HG02973 (cell line): Measurements from ENCODE around the gene ISG20L2.

Experiments
- ATAC-seq: cut with Tn5 transposase; IDR thresholded peaks from one replicate; pipeline ENCODE4 v1.9.1; 2021; ENCODE audit warnings: moderate library complexity; ENCODE audit not compliant: unreplicated experiment

The ISG20L2 gene

DNA sequence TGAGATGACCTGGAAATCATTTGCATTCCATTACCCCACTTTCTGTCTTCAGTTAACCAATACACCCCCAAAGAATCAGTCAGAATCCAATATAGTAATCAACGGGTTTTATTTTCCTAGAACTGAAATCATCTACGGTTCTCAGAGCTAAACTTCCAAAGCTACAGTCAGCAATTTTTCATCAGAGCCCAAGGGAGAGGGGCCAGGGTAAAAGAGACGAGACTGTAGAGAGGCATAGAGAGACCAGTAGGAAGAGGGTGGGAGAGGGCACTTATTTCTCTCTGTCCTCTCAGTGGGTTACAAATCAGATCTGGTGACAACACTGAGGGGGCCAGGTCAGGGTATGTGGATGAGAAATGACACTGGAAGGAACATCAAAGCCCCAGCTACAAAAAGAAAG lies 13.5 kb upstream of the ISG20L2 start:
- ATAC-seq, result no peak

DNA sequence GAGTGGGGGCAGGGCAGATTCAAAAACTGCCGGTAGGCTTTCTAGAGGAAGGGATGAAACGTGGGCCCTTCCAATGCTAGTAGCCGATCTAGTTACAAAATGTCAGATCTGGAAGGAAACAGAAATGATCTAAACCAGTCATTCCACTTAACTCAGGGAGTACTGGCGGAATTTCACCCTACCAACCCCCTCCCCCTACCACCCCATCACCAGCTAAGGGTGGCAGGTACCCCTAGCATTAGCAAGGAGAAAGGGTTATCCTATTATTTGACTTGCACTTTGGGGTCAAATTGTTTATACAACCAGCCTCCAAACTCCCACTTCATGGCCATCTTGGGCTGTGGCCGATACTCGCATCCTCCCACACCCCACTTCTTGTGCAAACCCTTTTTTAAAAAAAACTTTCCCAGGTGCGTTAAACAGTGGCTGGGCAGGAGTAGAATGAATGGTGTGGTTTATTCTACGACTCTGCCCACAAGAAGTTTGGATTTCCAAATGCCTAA lies 13.0 kb upstream of the ISG20L2 start:
- ATAC-seq, result no peak

DNA sequence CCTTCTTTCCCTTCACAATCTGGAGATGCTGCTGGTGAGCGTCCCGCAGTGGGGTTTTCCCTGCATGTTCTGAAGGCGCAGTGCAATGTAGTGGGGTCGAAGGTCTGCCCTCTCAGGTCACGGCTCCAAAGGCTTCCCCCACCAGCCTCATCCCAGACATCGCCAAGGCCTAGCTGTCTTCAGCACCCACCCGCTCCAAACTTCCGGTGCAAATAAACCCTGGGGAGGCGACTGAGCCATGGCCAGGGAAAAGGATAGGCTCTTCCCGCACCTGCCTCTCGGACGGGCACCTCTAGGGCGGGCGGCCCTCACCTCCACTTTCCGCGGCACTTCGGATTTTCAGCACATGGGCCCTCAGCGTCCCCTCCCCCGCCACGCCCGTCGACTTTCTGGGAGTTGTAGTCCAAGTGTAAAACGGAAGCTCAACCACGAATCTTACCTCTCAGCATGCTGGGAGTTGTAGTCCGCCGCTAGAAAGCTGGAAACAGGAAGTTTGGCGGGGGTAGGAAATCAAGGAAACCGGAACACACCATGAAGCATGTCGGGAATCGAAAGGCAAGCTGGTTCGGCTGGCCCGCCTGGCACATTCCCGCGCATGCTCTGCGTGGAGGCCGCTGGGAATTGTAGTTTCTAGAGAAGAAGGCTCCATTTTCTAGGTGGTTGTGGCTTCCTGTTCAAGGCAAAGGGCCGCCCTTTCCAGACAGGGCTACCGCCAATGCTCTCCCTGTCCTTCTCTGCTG lies 12.3 kb upstream of the ISG20L2 start, which contains the start of gene MRPL24:
Gene MRPL24, minus strand, starts transcription at position 348 of the 740 bp plus-strand sequence. CDS start 2,384 bp downstream, outside the sequence.
- ATAC-seq, result peak; percentile 65

DNA sequence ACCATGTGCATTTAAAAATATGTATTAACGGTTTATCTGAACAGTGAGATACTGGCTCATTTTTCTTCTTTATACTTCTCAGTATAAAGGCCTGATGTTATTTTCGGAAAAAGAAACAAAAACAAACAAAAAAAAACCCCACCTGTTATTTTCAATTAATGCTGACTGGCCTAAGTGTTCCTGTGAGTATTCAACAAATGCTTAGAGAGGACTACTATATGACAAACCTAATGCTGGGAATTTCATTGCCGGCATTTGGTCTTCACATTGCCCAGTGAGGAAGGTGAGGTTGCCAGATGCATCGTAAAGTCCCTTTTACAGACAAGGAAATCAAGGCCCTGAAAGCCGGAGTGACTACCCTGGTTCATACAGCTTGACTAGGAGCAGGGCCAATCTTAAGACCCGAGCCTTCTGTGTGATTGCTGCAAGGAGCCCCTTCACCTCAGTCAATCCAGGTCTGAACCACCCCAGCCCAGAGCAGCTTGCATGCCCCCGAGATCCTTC lies 11.7 kb upstream of the ISG20L2 start:
- ATAC-seq, result peak; percentile 1

DNA sequence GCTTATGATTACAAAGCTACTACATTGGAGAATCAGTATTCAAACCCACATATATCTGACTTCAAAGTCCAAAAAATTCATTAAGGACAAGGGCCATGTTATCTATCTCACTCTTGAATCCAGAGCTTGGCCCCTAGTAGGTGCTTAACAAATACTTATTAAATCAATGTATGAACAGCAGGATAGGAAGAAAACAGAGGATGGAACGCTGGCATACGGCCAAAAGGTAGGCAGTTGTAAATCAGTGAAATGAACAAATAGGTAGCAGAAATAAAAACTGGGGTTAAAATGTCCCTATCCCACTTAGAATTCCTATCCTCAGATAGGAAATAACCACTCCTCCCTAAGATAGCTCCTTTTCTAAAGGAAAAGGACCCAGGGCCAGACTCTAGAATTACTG lies 10.3 kb upstream of the ISG20L2 start:
- no peak for ATAC-seq

DNA sequence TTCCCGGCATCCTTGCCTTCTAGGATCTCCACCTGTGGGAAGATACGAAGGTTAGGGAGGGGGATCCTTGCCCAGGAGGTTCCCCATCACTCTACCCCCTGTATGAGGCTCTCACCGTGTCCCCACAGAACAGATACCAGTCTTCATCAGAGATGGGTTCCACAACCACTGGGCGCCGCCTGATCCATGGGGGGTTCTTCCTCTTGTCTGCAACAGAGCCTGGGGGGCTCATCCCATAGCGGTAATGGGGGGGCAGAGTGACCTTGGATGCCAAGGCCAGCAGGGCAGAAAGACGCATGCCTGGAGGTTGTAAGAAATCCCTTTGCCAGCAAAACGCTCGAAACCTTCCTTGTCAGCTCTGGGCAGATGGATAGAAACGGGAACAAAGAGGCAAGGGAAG lies 9.8 kb upstream of the ISG20L2 start:
- ATAC-seq, result no peak

DNA sequence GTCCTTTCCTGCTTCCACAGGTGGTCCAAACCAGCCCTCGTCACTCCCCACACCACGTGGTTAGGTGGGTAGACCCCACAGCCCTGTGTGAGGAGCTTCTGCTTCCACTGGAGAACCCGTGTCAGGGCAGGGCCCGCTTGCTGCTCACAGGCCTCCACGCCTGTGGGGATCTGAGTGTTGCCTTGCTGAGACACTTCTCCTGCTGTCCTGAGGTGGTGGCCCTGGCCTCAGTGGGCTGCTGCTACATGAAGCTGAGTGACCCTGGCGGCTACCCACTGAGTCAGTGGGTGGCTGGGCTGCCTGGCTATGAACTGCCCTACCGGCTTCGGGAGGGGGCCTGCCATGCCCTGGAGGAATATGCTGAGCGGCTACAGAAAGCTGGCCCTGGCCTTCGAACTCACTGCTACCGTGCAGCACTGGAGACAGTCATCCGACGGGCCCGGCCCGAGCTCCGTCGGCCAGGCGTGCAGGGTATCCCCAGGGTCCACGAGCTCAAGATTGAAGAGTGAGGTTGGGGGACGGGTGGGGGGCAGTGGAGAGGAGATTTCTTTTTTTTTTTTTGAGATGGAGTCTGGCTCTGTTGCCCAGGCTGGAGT lies 5.5 kb upstream of the ISG20L2 start:
- ATAC-seq, result no peak

DNA sequence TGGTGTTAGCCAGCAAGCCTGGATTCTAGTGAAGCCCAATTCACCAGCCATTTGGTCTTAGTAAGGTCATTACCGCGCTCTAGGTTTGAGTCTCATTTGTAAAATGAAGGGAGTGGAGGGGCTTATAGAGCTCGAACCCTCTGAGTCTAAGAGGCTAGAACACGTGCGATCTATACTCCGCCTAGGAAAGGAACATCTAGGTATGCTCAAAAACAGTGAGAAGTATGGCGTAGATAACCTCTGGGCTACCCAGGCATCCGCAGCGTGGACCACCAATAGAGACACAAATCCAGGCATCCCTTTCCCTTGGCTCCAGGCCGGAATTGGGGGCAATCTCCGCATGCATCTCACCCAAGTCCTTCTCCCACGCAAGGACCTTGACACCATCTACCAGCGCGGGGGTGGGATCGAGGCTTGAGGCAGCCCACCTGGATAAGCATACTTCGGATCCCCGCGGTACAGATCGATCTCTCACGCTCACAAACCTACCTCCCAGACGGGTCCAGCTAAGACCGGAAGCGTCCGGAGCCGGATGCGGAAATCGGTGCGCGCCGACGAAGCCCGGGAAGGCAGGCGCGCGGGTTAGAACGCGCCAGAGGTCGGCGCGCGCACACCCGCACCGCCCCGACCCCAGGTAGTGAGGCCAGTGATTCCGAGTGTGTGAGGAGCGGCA lies 504 bp downstream of the ISG20L2 start, which contains the start of gene METTL25B:
Gene METTL25B, plus strand, starts transcription at position 544 of the 673 bp plus-strand sequence. CDS start 636 bp downstream, outside the sequence.
- ATAC-seq, result peak; percentile 44

DNA sequence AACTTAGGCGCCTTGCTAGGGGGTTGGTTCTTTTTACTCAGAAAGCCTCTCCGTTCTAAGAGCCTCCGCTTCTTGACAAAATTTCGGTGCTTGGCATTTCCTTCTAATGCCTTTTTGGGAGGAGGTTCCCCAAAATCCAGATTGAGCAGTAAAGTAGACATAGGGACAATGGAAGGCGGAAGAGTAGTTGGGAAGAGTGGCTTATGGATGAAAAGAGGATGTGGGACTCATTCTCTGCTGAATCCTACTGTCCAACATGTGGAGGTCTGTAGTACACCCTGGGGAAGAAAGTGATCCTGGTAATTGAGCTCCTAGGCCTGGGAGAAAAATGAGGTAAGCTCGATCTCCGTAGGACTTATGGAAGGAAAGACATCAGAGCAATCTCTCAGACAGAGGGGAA lies 1.1 kb downstream of the ISG20L2 start:
- ATAC-seq, result no peak

DNA sequence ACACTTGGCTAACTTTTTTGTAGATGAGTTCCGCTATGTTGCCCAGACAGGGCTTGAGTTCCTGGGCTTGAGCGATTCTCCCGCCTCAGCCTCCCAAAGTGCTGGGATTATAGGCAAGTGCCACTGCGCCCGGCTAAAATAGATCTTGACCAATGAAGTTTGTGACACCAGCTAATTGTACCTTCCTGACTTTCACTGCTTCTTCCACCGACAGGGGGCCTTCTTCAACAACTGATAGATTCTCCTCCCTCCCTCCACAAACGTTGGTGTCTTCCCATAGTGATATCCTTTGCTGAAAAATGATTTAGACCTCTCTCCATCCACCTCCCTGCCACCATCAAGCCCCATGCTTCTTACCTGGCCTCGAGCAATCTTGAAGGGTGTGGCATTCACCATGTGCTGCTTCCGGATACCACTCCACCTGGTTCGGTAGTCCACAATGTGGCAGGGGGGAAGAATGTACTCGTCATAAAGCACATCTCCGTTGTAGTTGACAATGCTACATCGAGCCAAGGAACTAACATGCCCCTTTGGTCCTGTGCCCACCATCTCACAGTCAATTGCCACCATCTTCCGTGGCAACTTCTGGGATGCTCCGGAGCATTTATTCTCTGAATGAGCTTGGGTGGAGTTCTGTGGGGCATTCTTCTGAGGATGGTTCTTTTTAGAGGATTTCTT lies 1.9 kb downstream of the ISG20L2 start:
- no peak for ATAC-seq

DNA sequence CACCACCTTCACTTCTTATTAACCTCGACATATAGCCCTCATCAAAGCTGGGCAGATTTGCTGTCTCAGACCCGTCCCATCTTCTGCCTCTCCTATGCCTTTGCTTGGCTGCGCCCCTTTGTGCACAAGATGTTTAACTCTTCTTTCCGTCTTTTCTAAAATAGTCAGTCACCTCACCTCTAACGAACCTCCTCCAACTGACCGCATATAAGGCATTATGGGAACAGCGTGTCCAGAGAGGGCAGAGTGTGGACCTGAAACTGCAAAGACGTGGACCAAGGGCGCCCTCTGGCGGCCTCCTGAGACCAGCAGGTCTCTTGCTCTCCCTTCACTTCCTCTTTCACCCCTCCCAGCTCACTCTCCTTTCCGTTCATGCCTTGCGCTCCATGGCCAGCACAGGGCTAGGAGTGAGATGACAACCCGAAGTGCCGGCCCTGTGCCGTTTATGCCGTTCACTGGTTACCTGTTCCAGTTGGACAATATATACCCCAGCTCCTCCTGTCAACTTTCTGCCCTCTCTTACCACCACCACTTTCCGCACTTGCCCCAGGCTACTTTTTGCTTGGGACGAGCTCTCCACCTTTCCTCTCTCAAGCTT lies 2.8 kb downstream of the ISG20L2 start:
- no peak for ATAC-seq

DNA sequence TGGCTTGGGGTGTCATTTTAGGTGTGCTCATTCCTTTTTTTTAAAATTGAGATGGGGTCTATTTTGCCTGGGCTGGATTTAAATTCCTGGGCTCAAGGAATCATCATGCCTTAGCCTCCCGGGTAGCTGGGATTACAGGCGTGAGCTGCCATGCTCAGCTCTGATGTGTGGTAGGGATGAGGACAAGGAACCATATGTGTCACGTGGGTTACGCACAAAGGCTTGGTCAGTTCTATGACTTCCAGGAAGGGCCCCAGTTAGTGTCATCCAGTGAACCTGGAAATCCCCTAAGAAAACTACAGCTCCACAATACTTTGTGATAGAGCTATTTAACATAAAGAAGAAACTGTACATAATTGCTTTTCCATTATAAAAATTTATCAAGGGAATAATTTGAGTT lies 7.0 kb downstream of the ISG20L2 start:
- ATAC-seq, result no peak

DNA sequence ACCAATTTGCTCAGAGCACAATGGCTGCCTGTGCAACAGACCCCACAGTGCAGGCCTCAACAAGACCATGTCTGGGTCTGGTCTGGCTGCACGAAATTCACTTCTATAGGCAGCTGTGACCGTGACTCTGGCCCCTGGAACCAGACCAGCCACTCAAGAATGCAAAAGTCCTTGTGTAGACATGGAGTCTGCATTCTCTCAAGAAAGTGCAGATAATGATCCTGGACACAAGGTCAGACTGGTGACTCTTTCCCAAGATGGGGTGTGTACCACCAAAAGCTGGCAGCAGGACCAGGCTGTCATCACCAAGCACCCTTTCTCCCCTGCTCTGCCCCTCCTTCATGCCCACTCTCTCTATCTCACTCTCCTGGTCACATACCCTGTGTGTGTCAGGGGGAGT lies 7.4 kb downstream of the ISG20L2 start:
- no peak for ATAC-seq

DNA sequence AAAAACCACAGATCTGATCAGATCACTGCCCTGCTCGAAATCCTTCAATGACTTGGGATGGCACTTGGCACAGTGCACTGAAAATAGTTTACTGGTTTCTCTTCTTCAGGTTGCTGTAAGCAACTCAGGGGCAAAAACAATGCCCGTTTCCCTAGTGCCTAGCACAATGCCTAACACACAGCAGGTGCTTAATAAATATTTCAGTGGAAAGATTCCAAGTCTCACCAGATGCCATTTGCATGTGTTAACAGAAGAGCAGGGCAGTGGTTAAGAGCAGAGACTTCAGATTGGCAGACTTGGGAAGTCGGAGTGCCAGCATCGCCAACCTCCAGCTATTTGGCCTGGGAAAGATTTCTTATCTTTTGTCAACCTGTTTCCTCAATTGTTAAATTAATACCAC lies 11.2 kb downstream of the ISG20L2 start:
- ATAC-seq, result no peak

DNA sequence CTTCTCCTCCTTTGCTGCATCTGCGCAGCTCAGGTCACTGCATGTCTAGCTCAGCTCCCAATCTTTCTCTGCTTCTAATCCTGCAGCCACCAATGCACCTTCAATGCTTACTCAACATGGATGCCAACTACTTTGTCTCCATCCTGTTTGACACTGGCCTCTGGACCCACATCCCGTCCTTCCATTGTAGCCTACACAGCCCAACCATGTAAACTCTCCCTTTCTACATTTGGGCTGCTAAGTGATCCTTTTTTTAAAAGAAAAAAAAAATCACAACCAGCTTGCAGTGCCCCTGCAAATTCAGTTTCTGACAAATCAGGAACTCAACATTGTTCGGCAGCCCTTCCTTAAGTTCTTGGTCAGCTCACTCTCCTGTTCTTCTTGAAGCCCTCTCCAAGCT lies 13.7 kb downstream of the ISG20L2 start:
- no peak for ATAC-seq

DNA sequence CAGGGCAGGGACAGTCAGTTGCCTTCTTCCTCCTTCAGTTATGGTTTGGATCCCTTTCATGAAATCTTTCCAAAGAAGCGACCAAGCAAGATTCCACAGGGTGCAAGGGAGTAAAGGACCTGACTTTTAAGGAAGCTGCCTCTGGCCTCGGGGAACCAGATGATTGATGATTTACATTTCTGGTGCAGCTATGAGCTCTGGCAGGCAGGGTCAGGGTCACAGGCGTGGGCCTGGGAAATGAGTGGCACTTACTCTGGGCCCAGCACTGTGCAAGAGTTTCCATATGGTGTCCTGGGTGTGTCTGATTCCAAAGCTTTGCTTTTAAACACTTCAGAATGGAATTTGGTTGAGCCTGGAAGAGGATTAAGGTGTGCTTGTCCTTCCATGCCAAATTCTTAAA lies 15.9 kb downstream of the ISG20L2 start:
- no peak for ATAC-seq

DNA sequence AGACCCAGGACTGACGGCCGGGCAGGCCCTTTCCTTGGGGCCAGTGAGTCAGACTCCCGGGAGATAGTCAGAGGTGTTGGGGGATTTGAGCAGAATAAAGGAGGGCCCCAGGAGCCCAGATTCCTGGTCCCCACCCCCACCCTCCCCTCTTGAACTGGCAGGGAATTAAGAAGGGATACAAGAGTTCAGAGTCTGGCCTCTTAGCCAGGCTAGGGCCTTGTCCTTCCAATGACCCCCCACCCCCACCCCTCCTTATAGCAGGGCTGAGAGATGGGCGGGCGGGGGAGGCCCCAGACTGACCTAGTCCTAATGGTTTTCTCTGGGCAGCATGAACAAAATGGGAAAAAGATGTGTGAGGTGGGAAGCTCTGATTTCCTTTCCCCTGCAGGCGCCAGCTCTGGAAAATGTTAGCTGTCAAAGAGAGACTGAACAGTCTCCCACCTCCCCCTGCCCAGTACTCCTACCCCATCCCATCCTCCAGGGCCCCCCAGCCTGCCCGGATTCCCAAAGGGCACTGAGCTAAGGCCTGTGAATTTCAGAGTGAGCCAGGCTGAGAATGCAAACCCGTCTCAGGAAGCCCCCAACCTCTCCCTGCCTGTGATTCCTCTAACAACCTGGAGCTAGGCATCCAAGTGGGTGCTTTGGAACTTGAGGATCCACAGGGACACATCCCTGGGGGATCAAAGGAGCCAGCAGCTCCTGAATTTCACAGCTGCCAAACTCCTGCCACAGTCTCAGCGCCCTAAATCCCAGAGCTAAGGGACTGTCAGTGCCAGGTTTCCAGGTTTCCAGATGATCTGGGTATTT lies 17.4 kb downstream of the ISG20L2 start:
- no peak for ATAC-seq

DNA sequence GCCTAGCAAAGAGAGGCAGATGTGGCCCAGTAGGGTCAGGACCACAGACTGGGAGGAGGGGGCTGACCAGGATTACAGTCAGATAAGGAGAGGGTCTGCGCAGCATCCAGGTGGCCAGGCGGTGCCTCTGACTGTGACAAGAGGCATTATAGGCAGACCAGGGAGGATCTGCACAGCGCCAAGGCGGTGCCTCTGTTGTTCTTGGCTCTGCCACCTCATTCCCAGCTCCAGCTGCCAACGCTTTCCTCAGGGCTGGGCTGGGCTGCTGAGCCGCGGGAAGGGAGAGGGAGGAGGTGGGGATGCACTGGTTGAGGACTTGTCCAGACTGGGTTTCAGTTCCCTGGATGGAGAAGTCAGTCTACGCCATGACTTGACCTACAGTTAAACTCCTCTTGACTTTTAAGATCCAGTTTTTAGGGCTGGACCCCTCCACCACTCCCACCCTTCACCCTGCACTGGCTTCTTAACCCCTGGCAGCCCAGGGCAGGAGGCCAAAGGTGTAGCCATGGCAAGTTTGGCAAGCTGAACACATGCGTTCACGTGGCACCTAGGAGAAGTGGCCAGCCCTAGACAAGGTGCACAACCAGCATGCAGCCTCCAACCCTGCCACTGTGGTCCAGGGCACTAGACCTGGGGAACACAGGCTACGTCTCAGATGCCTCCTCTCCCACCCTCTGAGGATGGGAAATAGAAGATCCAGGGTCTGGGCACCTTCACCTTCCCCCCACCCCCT lies 18.6 kb downstream of the ISG20L2 start:
- ATAC-seq, result no peak

DNA sequence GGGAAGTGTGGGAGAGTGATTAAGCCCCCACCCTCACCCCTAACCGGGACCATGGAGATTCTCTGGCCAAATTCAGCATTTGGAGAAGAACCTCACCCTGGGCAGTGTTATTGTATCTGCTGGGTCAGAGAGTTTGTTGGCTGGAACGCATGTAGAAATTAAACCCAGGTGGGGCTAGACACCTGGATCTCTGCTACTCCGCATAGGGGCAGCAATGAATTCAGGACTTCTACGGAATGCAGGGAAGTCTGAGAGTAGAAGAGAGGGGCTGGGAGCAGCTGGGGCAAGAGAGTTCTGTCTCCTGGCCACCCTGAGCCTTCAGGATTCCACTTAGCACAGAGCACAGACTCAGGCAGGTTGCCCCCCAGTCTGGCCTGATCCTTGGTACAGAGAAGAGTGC lies 19.5 kb downstream of the ISG20L2 start:
- no peak for ATAC-seq
